ENCODE results near the gene SURF6. TPM values are rescaled to one million over a fixed set of nuclear protein-coding genes. Genes with fewer than 3 reads are reported as not detected.
A peak's percentile ranks its signal among the peaks of the same experiment; 100 is the strongest.

SURF6 gene
- total RNA-seq (2021) (21.2 and 29.8 TPM in 2 replicates), Bru-seq, nascent RNA (percentile 84 among the genes with signal in this experiment), BruChase-seq, experiment 1, labeled RNA remaining after a 2-hour chase (percentile 88 among the genes with signal in this experiment), BruChase-seq, experiment 2, labeled RNA remaining after a 6-hour chase (percentile 84 among the genes with signal in this experiment)
- long read RNA-seq, full-length matches to known transcripts, result 55 of 70 reads
- long read RNA-seq, partial matches to known transcripts, result 0 of 70 reads
- long read RNA-seq, other reads (novel, unspliced or antisense), result 15 of 70 reads

DNA sequence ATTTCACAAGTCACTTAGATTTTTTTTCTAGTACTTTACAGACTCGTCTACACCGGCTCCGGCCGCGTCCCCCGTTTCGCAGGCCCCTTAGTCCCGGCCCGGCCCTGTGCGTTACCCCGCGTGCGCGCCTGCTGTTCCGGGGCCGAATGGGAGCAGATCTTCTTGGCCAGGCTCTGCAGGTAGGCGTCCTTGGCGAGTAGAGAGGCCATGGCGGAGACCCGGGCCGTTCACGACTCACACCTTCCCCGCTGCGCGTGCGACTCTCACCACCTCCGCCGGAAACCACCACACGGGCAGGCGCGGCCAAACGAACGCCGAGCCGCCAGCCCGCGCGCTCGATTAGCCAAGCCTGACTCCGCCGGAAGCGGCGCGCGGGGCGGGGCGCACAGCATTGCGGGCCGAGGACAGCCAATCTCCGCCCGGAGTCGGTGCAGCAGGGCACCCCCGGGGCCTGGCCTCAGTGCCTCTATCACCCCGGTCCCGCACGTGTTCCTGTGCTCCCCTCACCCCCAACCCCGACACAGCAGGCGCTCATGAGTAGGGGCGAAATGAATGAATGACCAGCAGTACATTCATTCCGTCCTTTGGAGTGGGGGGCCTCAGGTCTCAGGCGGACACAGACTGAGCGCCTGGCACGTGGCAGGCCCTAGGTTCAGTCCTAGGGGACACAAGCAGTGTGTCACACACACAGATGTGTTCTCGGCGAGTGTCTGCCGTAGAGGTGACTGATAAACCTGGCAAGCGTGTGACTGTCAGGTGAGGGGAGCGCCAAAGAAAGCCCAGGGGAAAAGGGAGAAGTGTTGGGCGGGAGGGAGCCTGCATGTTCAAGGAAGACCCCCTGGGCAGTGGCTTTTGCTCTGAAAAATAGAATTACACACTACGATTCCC, at the start of gene SURF6:
Gene SURF6, minus strand, starts transcription at position 265 of the 888 bp plus-strand sequence. Its CDS starts 56 bp downstream, at position 209.
- Histone ChIP-seq H2AFZ (peak within 1 kb of the TSS; percentile 91), H3F3A (ENCODE audit: insufficient read depth, low read depth) (peaks cover 24% of the 10 kb centered on the region; the same call in 1 of the 2 replicates), H4K20me1 (ENCODE audit: insufficient read depth) (peaks cover 22% of the 10 kb centered on the region), H3K36me3 (ENCODE audit: low read depth) (peaks cover 12% of the 10 kb centered on the region; the same call in 1 of the 2 replicates), H3K9me2 (ENCODE audit: insufficient read depth) (no peaks in the 10 kb centered on the region), H3K4me1 (replicated peaks; ENCODE audit: insufficient read depth) (peaks cover 15% of the 10 kb centered on the region), H3K79me2 (ENCODE audit: low read depth) (peaks cover 33% of the 10 kb centered on the region), H3K4me3 (peak within 1 kb of the TSS; percentile 94), H3K27ac (peak within 1 kb of the TSS; percentile 48), H3K4me2 (peak within 1 kb of the TSS; percentile 88), H3K9me3 (ENCODE audit: insufficient read depth, low read depth) (no peaks in the 10 kb centered on the region), H3K27me3 (ENCODE audit: insufficient read depth, low read depth) (no peaks in the 10 kb centered on the region)
- TF ChIP-seq EZH2 (IDR thresholded peaks at IDR 0.05; ENCODE audit: low read depth), result no peak
- TF ChIP-seq, protein P1, sequence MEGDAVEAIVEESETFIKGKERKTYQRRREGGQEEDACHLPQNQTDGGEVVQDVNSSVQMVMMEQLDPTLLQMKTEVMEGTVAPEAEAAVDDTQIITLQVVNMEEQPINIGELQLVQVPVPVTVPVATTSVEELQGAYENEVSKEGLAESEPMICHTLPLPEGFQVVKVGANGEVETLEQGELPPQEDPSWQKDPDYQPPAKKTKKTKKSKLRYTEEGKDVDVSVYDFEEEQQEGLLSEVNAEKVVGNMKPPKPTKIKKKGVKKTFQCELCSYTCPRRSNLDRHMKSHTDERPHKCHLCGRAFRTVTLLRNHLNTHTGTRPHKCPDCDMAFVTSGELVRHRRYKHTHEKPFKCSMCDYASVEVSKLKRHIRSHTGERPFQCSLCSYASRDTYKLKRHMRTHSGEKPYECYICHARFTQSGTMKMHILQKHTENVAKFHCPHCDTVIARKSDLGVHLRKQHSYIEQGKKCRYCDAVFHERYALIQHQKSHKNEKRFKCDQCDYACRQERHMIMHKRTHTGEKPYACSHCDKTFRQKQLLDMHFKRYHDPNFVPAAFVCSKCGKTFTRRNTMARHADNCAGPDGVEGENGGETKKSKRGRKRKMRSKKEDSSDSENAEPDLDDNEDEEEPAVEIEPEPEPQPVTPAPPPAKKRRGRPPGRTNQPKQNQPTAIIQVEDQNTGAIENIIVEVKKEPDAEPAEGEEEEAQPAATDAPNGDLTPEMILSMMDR (conservative IDR thresholded peaks at IDR 0.05), result no peak
- intact Hi-C loops (cut with micrococcal nuclease; ENCODE audit: unreplicated experiment), result loop anchor here (1.0 to 5.0 kb wide), 3 partner anchors 12 to 304 kb away; partner anchors contain the start of genes GTF3C5, MED22 and RPL7A
- DNase-seq, result peak; percentile 76 to 92
- TSS peak; percentile 90 for BruUV-seq (replicated peaks)
- CTCF ChIA-PET, result no interaction called here
- POLR2A ChIA-PET (ENCODE audit: unreplicated experiment), result interaction anchor here (0.7 kb wide), 3 partner anchors 8 to 896 kb away, joined by 3 to 22 read pairs (median 8); no protein-coding TSS in a partner anchor

- Histone ChIP-seq H3K9me3 (ENCODE audit: insufficient read depth, low read depth) (no peaks in the 10 kb centered on the region), H2AFZ (no peak overlapping the region), H3K27me3 (ENCODE audit: insufficient read depth, low read depth) (peaks cover 12% of the 10 kb centered on the region; the same call in 1 of the 2 replicates), H3K79me2 (ENCODE audit: low read depth) (no peaks in the 10 kb centered on the region), H3F3A (ENCODE audit: insufficient read depth, low read depth) (no peaks in the 10 kb centered on the region), H3K4me1 (replicated peaks; ENCODE audit: insufficient read depth) (no peaks in the 10 kb centered on the region), H3K4me2 (no peak overlapping the region), H3K27ac (no peak overlapping the region), H4K20me1 (ENCODE audit: insufficient read depth) (no peaks in the 10 kb centered on the region), H3K4me3 (no peak overlapping the region), H3K36me3 (ENCODE audit: low read depth) (no peaks in the 10 kb centered on the region), H3K9me2 (ENCODE audit: insufficient read depth) (no peaks in the 10 kb centered on the region)
- intact Hi-C loops (cut with micrococcal nuclease; ENCODE audit: unreplicated experiment), result no loop called here
- POLR2A ChIA-PET (ENCODE audit: unreplicated experiment), result no interaction called here
- CTCF ChIA-PET, result no interaction called here
- no peak for DNase-seq
- no TSS peak for BruUV-seq (replicated peaks)
- TF ChIP-seq, protein P1 (conservative IDR thresholded peaks at IDR 0.05), result no peak
- no peak for TF ChIP-seq EZH2 (IDR thresholded peaks at IDR 0.05; ENCODE audit: low read depth)
Measured at GRCh38 chr9:133385452-133385851, 49.5 kb upstream of the SURF6 start.

DNA sequence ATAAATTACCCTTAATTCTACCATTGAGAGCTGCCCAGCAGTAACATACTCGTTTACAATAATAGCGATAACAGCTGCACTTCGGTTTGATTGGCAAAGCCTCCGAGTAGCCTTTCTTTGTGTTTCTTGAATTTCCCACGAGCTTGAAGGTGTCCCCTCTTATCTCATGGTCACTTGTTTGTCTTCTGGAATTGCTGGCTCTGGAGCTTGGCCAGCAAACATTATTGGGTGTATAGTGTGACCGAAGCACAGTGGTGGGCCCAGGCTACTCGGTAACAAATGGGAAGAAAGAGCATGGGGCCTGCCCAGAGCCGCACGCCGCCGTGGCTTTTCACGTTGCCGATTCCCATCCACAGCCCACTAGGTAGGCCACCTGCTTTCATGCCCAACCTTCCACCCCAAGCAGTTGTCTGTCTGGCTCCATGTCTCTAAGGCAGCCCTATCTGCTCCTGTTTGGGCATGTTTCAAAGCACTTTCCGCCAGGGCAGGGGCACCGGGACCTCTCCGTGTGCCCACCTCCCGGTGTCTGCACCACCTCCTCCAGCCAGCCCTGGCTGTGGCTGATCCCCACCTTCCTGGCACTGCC, 48.8 kb upstream of the SURF6 start:
- ChIA-PET CTCF (interaction anchor here (0.6 kb wide), 1 partner anchor 226 kb away, joined by 6 read pairs; no protein-coding TSS in a partner anchor), POLR2A (ENCODE audit: unreplicated experiment) (no interaction called here)
- H3K4me2 ChIP-seq, result no peak overlapping the region

More for the DNA sequence above, 48.8 kb upstream of the SURF6 start:
- no peaks in the 10 kb centered on the region for H3K4me1 ChIP-seq (replicated peaks; ENCODE audit: insufficient read depth)
- H3F3A ChIP-seq (ENCODE audit: insufficient read depth, low read depth), result no peaks in the 10 kb centered on the region
- no peak overlapping the region for H3K27ac ChIP-seq
- no peak overlapping the region for H2AFZ ChIP-seq
- TF ChIP-seq EZH2 (IDR thresholded peaks at IDR 0.05; ENCODE audit: low read depth), result no peak
- TF ChIP-seq, protein P1 (conservative IDR thresholded peaks at IDR 0.05), result no peak
- intact Hi-C loops (cut with micrococcal nuclease; ENCODE audit: unreplicated experiment), result no loop called here
- no peaks in the 10 kb centered on the region for H3K36me3 ChIP-seq (ENCODE audit: low read depth)
- no peaks in the 10 kb centered on the region for H4K20me1 ChIP-seq (ENCODE audit: insufficient read depth)
- DNase-seq, result no peak
- no peaks in the 10 kb centered on the region for H3K9me2 ChIP-seq (ENCODE audit: insufficient read depth)
- H3K27me3 ChIP-seq (ENCODE audit: insufficient read depth, low read depth), result peaks cover 8% of the 10 kb centered on the region; the same call in 1 of the 2 replicates
- H3K79me2 ChIP-seq (ENCODE audit: low read depth), result no peaks in the 10 kb centered on the region
- BruUV-seq (replicated peaks), result no TSS peak
- H3K4me3 ChIP-seq, result no peak overlapping the region
- no peaks in the 10 kb centered on the region for H3K9me3 ChIP-seq (ENCODE audit: insufficient read depth, low read depth)
